ENCODE measurements around the gene SH2B2.

Gene SH2B2

DNA sequence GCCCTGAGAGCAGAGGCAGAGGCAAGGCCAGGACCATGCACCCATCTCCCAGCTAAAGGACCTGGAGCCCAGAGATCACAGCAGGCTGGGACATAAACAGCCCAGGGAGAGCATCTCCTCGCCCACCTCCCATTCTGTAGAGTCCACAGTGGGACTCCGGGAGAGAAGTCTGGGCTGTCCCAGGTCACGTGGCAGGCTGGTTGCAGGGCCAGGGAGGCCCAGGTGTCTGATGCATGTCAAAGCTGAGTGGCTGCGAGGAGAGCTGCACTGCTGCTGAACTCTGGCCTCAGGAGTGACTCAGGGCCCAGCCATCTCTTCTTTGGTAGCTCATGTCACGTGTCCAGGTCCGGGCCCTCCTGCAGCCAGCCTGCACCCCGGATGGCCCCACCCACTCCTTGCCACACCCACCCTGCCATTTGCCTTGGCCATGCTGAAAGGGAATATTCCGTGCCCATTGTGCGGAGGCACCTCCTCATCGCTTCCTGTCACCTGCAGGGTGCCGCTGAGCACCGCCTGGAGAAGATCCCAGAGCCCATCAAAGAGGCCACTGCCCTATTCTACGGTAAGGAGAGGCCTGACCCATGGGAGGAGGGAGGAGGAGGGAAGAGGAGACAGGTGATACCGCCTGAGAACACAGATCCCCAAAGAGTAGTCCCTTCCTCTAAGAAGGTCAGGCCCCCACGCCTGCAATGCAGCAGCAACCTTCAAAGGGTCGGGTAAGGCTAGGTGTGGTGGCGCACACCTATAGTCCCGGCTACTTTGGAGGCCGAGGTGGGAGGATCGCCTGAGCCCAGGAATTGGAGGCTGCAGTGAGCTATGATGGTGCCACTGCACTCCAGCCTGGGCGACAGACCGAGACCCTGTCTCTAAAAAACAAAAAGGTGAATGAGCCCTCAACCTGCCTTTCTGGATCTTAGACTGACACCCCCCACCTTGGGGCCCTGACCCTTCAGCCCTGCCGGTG, 12.6 kb upstream of the SH2B2 start:
- DNase-seq = no peak

GRCh38 chr7:102275123-102275703, 11.5 kb upstream of the SH2B2 start:
- H3K9ac ChIP-seq (ENCODE audit: low read depth, low read length) = no peak overlapping the region
- no peaks in the 10 kb centered on the region for H3K27me3 ChIP-seq (ENCODE audit: insufficient read depth, low read length, poor library complexity)
- H3K4me3 ChIP-seq (ENCODE audit: low read depth in 1 of 2, low read length in 2 of 2) = no peak overlapping the region
- H2AFZ ChIP-seq (ENCODE audit: low read depth, low read length) = no peak overlapping the region
- H3K36me3 ChIP-seq (ENCODE audit: insufficient read depth, low read length) = no peaks in the 10 kb centered on the region
- H4K20me1 ChIP-seq (ENCODE audit: insufficient read depth, low read length) = peaks cover 13% of the 10 kb centered on the region
- no peaks in the 10 kb centered on the region for H3K79me2 ChIP-seq (ENCODE audit: insufficient read depth, low read length)
- no peak for TF ChIP-seq EZH2 (IDR thresholded peaks at IDR 0.05; ENCODE audit: borderline replicate concordance, low read depth, low read length, severe bottlenecking)
- TF ChIP-seq CTCF (IDR thresholded peaks at IDR 0.05; ENCODE audit: borderline replicate concordance, extremely low read depth, low read length, poor library complexity, severe bottlenecking) = no peak
- no peak overlapping the region for H3K4me2 ChIP-seq (ENCODE audit: insufficient read depth, low read length)
- no peak overlapping the region for H3K27ac ChIP-seq (ENCODE audit: low read length)
- no peaks in the 10 kb centered on the region; the same call in 1 of the 2 replicates for H3K4me1 ChIP-seq (ENCODE audit: insufficient read depth, low read length)
- DNase-seq (no peak), ATAC-seq (ENCODE audit: insufficient read depth, low read depth) (no peak)
- no peaks in the 10 kb centered on the region for H3K9me3 ChIP-seq (ENCODE audit: insufficient read depth, low read length, severe bottlenecking)

More for the DNA sequence above, 12.6 kb upstream of the SH2B2 start:
- no peaks in the 10 kb centered on the region for H3K9me3 ChIP-seq (ENCODE audit: insufficient read depth, low read length, severe bottlenecking)
- H3K4me3 ChIP-seq (ENCODE audit: low read depth in 1 of 2, low read length in 2 of 2) = no peak overlapping the region
- no peak overlapping the region for H3K9ac ChIP-seq (ENCODE audit: low read depth, low read length)
- no peaks in the 10 kb centered on the region for H3K27me3 ChIP-seq (ENCODE audit: insufficient read depth, low read length, poor library complexity)
- no peaks in the 10 kb centered on the region for H3K4me1 ChIP-seq (ENCODE audit: insufficient read depth, low read length)
- TF ChIP-seq EZH2 (IDR thresholded peaks at IDR 0.05; ENCODE audit: borderline replicate concordance, low read depth, low read length, severe bottlenecking) = no peak
- TF ChIP-seq CTCF (IDR thresholded peaks at IDR 0.05; ENCODE audit: borderline replicate concordance, extremely low read depth, low read length, poor library complexity, severe bottlenecking) = no peak
- no peak for ATAC-seq (ENCODE audit: insufficient read depth, low read depth)
- H2AFZ ChIP-seq (ENCODE audit: low read depth, low read length) = no peak overlapping the region
- H3K27ac ChIP-seq (ENCODE audit: low read length) = no peak overlapping the region
- no peaks in the 10 kb centered on the region for H3K36me3 ChIP-seq (ENCODE audit: insufficient read depth, low read length)
- no peaks in the 10 kb centered on the region for H3K79me2 ChIP-seq (ENCODE audit: insufficient read depth, low read length)
- H3K4me2 ChIP-seq (ENCODE audit: insufficient read depth, low read length) = no peak overlapping the region
- H4K20me1 ChIP-seq (ENCODE audit: insufficient read depth, low read length) = peaks cover 13% of the 10 kb centered on the region

DNA sequence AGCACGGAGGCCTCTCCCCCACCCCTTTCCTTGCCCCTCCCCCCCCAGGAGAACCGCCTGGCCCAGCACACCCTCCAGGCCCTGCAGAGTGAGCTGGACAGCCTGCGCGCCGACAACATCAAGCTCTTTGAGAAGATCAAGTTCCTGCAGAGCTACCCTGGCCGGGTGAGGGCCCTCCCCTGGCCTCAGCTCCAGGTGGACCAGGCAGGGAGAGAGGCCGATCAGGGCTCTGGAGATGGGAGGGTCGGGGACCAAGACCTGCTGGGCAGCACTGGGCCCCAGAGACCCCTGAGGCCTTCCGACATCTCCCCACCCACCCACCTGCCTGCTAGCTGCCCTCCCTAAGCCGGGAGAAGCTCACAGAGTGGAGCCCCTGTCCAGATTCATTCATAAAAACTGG, 8.8 kb upstream of the SH2B2 start:
- H3K36me3 ChIP-seq (ENCODE audit: insufficient read depth, low read length) = no peaks in the 10 kb centered on the region
- no peaks in the 10 kb centered on the region for H3K79me2 ChIP-seq (ENCODE audit: insufficient read depth, low read length)
- DNase-seq (no peak), ATAC-seq (ENCODE audit: insufficient read depth, low read depth) (no peak)
- no peak overlapping the region for H3K27ac ChIP-seq (ENCODE audit: low read length)
- H3K4me3 ChIP-seq (ENCODE audit: low read depth in 1 of 2, low read length in 2 of 2) = no peak overlapping the region
- H3K9me3 ChIP-seq (ENCODE audit: insufficient read depth, low read length, severe bottlenecking) = no peaks in the 10 kb centered on the region
- H3K4me2 ChIP-seq (ENCODE audit: insufficient read depth, low read length) = no peak overlapping the region
- H2AFZ ChIP-seq (ENCODE audit: low read depth, low read length) = no peak overlapping the region
- H3K9ac ChIP-seq (ENCODE audit: low read depth, low read length) = no peak overlapping the region
- TF ChIP-seq EZH2 (IDR thresholded peaks at IDR 0.05; ENCODE audit: borderline replicate concordance, low read depth, low read length, severe bottlenecking) (no peak), CTCF (IDR thresholded peaks at IDR 0.05; ENCODE audit: borderline replicate concordance, extremely low read depth, low read length, poor library complexity, severe bottlenecking) (no peak)
- no peaks in the 10 kb centered on the region; the same call in 1 of the 2 replicates for H3K4me1 ChIP-seq (ENCODE audit: insufficient read depth, low read length)
- H3K27me3 ChIP-seq (ENCODE audit: insufficient read depth, low read length, poor library complexity) = no peaks in the 10 kb centered on the region
- H4K20me1 ChIP-seq (ENCODE audit: insufficient read depth, low read length) = peaks cover 4% of the 10 kb centered on the region; the same call in 1 of the 2 replicates

Data from DND-41 (cell line).